SW480 (cell line): ENCODE measurements around the gene SSTR3.
"Not testable (repeated sequence)": the region's sequence is repeated elsewhere in the genome, so short reads cannot be mapped to it uniquely, and the experiment has no call there.

ENCODE experiments used
- DNase-seq: peaks from one replicate; pipeline ENCODE4 v3.0.0-alpha.2; 2016; ENCODE audit warnings: low spot score

The SSTR3 gene

DNA sequence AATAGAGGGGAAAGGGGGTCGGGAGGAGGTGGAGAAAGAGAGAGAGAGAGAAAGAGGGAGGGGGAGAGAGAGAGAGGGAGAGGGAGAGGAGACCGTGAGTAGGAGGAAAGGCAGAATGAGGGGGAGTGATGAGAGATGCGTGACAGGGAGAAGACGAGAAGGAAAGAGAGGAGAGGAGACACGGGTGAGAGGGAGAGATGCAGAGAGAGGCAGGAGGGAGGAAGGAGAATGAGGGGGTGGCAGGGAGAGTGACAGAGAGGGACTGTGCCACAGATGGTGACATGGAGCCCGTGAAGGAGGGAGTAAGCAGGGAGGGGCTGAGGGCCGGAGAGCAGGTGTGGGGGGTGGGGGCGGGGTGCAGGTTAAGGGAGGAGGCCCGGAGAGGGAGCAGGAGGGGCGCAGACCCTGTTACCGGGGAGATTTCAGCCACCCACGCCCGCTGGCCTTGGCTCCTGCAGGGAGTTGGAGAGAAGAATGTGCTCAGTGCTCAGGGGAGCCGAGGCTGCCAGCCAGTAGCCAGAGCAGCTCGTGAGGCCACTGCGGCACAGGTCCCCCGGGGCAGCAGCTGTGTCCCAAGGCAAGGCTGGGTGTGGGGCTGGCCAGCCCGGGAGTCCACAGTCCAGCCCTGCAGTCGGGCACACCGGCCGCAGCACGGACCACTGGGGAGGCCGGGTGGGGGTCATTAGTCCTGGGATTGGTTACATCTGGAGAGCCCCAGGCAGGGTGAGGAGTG, at the start of gene SSTR3:
Gene SSTR3, minus strand, starts transcription at position 304 of the 733 bp plus-strand sequence. CDS start 4,674 bp downstream, outside the sequence.
- DNase-seq, result no peak

DNA sequence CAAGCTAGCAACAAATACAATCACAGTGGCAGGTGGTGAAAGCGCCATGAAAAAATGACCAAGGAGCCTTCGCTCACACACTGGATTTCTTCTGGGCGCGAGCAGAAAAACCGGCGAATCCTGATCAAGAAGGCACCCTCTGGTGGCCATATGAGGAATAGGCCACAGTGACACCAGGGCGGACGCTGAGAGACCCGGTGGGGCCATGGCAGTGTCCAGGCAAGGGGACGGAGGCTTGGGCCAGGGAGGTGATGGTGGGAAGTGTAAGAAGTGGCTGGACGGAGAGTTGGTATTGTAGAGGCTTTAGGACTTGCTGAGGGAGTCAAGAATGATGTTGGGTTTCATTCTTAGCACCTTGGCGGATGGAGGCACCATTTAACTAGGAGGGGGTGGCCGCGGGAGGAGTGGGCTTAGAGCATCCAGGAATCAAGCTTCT, 48.6 kb upstream of the SSTR3 start:
- DNase-seq, result peak; percentile 42

DNA sequence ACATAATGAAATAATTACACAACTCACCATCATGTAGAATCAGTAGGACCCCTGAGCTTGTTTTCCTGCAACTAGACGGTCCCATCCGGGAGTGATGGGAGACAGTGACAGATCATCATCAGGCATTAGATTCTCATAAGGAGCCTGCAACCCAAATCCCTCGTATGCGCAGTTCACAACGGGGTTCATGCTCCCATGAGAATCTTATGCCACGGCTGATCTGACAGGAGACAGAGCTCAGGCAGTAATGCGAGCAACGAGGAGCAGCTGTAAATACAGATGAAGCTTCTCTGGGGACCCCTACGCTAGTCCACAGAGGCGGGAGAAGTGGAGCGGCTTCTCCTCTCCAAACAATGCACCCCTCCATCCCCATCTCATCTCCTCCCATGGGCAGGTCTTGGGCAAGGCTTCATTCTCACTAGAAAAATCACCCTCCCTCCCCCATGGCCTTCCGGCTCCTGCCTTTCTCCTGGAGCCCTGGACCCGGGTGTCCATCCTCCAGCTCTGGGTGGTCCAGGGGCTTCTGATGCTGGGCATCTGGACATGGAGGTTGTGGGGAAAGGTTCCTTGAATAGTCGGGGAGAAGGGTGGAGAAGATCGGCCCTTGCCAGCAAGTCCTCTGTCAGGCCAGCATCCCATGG, 48.0 kb upstream of the SSTR3 start:
- DNase-seq, result no peak

DNA sequence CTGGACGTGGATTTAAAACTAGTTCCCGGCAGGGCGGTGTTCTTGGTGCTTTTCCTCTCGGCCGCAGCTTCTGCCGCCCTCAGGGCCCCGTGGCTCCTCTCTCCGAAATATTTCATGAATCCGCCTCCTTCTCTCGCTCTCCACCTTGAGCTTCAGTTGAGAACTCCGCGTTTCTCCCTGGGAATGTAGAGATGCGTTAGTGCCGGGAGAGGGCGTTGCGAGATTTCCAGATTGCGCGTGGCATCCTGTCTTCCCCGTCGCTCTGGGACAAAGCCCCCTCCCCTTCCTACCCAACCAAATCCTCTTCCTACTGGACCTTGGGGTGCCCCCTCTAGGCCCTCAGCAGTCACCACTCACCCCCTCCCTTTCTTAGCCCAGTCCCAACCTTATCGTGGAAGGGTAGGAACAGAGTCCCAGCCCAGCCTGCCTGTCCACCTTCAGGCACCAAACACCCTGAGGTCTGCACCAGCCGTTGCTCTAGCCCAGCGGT, 47.3 kb upstream of the SSTR3 start:
- DNase-seq, result no peak

DNA sequence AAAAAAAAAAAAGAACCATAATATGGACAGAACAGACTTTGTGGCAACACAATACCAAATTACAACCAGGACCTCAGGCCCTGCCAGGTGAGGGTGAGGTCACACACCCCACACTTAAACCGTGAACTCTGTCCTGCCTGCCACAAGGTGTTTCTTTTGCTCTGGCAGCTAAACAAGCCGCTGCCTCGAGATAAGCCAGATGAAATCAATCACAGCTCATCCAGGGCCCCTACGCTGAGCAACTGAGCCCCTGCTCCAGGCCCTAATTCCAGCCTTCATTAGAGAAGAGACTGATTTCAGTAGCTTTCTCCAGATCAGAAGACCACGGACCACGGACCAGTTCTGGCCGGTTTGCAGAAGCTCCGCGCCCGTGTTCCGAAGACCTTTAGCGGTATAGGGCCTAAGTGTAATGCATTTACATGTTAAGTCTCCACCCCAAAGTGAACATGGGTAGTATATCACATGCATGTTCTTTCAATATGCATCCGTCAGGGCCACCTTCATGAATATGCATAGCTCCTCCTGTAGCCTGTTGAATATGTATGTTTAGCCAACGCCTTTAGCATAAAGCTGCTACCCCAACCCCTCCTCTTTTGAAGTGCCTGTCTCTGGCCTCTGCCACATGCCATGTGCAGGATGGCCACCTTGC, 46.6 kb upstream of the SSTR3 start:
- DNase-seq, result no peak

DNA sequence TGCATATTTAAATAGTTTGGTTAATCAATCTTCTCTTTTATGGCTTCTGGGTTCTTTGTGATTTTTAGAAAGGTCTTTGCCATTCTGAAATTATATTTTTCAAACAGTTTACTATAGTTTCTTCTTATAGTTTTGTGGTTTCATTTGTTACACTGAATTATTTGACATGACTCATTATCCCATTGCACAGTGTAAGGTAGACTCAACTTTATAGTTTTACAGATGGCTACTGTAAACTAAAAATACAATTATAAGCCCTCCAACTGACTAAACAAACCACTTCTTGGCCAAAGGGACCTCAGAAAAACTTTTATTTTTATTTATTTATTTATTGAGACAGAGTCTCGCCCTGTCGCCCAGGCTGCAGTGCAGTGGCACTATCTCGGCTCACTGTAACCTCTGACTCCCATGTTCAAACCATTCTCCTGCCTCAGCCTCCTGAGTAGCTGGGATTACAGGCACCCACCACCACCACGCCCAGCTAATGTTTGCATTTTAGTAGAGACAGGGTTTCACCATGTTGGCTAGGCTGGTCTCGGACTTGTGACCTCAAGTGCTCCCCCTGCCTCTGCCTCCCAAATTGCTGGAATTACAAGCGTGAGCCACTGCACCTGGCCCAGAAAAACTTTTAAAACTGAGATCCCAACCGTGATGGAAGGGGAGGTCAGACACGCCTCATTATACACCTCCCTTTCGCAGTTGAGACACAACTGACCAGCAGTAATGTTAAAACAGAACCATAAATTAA, 45.9 kb upstream of the SSTR3 start:
- DNase-seq, result no peak

DNA sequence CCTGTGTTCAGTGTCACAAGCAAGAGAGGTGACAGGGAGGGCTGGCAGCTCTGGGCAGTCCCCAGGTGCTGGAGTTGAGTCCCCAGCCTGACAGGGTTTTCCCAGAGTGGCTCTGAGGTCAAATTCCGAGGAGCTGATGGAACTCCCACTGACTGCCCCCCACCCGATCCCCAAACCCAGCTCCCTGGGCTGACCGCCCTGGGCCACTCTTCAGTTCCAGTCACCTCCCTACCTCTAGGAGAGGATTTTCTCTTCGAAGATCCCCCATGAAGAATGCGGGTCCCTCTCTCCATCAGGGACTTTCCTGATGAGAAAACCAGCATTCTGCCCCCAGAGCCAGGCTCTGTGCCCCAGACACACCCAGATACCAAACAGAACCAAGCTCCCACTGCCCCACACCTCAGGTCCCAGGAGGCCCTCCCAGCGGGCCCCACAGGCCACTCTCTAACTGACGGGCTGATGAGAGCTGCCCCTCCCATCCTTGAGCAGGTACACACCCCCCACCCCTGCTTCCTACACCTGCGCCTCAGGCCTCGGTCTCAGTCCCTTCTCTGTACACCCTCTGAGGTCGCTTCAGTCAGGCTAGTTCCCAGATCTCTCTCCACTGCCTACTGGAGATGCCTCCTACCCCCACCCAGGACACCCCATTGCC, 43.9 kb upstream of the SSTR3 start:
- DNase-seq, result no peak

DNA sequence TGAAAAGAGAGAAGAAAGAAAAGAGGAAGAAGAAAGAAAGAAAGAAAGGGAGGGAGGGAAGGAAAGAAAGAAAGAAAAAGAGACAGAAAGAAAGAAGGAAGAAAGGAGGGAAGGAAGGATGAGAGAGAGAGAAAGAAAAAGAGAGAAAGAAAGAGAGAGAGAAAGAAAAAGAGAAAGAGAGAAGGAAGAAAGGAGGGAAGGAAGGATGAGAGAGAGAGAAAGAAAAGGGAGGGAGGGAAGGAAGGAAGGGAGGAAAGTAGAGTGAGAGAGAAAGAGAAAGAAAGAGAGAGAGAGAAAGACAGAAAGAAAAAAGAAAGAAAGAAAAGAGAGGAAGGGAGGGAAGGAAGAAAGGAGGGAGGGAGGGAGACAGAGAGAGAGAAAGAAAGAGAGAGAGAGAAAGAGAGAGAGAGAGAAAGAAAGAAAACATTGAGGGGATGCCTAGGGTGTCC, 43.3 kb upstream of the SSTR3 start:
- no peak for DNase-seq

DNA sequence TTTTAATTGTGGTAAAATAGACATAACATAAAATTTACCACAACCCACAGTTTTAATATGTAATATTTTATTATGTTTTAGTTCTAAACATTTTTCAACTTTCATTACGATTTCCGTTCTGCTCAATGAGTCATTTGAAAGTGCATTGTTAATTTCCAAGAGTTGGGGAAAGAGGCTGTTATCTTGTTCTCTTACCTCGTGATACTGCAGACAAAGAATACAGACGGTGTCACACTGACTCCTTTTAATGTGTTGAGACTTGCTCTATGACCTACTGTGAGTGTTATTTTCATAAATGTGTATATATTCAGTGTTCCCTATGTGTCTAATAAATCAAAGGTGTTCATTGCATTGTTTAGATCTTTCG, 42.6 kb upstream of the SSTR3 start:
- DNase-seq, result no peak

DNA sequence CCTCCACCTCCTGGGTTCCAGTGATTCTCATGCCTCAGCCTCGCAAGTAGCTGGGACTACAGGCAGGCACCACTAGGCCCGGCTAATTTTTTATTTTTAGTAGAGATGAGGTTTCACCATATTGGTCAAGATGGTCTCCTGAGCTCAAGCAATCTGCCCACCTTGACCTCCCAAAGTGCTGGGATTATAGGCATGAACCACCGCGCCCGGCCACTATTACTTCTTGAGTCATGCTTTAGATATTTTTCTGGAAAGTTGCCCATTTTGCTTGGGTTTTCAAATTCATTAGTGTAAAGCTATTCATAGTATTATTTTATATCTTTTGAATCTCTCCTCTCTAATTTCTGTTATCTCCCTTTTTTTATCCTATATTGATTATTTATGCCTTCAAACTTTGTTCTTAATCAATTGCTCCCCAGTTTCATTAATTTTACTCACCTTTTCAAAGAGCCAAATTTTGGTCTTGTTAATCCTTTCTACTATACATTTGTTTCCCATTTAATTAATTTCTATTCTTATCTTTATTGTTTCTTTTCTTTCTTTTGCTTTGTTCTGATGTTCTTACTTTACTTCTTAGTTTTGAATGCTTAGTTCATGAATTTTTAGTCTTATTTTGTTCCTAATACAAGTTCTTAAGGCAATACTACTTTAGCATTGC, 42.1 kb upstream of the SSTR3 start:
- no peak for DNase-seq

DNA sequence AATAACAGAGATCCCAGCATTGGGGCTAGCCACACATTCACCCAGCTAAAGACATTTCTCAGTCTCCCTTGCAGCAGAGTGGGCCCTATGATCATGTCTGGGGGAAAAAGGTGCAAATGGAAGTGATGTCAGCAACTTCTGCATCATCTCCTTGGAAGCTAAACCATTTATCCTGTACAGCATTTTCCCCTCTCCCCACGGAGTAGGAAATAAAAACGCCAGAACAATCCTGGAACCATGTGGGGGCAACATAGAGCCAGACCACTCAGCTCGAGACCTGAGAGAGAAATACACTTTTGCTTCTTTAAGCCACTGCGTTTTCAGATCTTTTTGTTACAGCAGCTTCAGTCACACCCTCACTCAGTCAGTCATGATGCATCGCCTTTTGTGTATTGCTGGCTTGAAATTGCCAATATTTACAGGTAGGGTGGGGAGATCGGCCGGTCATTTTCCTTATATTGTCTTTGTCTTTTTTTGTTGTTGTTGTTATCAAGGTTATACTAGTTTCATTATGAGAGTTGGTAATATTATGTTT, 40.9 kb upstream of the SSTR3 start:
- DNase-seq, result no peak

DNA sequence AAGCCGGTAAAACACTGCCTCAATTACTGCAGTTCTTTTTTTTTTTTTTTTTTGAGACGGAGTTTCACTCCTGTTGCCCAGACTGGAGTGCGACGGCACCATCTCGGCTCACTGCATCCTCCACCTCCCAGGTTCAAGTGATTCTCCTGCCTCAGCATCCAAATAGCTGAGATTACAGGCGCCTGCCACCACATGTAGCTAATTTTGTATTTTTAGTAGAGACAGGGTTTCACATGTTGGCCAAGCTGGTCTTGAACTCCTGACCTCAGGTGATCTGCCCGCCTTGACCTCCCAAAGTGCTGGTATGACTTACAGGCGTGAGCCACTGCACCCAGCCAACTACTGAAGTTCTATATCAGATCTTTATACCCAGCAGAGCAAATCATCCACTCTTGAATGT, 39.6 kb upstream of the SSTR3 start:
- DNase-seq, result not testable (repeated sequence)

DNA sequence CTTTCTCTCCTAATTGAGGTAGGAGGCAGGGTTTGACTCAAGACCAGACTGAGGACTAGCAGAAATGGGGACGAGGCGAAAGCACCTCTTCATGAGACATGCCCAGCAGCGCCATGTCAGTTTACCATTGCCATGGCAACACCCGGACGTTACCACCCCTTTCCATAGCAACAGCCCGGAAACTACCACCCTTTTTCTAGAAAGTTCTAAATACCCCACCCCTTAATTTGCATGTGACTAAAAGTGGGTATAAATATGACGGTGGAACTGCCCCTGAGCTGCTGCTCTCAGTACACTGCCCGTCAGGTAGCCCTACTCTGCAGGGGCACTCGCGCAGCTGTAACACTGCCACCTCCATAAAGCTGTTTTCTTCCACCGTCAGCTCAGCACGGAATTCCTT, 37.7 kb upstream of the SSTR3 start:
- no peak for DNase-seq

DNA sequence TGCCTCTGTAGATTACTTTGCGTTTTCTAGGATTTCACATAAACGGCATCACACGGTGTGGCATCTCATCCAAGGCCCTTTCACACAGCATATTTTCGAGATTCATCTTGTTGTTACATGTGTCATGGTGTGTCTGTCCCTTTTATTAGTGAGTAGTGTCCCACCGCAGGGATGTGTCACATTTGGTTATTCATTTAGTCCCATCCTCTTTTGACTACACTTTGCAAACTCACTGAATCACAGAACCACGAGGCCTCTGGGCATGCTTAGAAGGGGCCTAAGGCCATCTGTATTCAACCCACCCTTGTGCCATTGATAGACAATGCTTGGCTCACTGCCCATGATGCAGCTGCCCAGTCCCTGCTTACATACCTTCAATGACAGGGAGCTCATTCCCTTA, 36.0 kb upstream of the SSTR3 start:
- no peak for DNase-seq

DNA sequence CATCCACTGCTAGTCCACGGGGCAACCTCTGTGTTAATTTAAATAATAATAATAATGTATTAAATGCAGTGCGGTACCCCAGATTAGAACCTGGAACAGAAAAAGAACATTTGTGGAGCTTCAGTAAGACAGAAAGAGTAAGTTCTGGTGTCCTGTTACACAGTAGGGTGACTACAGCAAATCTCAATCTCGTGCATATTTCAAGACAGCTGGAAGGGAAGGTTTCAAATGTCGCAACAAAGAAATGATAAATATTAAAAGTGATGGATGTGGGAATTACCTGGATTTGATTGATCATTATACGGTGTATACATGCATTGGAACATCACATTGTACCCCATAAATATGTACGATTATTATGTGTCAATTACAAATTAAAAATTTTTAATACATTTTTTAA, 33.5 kb upstream of the SSTR3 start:
- DNase-seq, result no peak

DNA sequence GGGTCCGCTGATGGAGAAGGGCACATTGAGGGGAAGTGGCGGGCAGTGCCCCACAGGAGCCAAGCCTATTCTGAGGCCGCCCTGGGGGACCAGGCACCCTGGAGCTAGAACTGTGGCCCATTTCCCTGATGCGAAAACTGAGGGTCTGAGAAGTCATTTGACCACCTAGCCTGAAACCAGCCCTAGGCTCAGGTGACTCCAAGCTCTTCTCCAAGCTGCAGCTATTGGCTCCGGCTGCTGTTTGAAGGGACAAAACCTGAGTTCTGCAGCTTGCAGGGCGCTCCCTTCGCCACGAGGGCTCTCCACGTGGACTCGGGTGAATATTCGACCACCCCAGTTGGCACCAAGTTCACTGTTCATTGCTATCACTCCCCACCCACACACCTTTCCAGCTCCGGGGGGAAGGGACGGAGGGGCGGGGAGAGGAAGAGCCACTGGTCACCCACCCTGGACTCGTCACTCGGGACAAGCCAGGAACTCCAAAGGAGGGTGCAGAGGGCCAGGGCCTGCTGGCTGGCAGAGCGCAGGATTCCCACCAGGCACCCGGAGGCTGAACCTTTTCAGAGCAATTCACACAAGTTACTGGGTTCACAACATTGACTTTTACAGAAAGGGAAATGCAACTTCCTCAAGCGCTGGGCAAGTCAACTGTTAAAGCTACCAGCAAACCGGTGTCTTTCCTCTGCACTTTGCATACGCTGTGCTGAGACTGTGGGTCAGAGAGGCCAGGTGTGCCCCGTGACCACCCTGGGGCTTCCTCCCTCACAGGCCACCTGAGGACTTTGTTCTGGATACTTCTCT, 32.8 kb upstream of the SSTR3 start:
- no peak for DNase-seq

DNA sequence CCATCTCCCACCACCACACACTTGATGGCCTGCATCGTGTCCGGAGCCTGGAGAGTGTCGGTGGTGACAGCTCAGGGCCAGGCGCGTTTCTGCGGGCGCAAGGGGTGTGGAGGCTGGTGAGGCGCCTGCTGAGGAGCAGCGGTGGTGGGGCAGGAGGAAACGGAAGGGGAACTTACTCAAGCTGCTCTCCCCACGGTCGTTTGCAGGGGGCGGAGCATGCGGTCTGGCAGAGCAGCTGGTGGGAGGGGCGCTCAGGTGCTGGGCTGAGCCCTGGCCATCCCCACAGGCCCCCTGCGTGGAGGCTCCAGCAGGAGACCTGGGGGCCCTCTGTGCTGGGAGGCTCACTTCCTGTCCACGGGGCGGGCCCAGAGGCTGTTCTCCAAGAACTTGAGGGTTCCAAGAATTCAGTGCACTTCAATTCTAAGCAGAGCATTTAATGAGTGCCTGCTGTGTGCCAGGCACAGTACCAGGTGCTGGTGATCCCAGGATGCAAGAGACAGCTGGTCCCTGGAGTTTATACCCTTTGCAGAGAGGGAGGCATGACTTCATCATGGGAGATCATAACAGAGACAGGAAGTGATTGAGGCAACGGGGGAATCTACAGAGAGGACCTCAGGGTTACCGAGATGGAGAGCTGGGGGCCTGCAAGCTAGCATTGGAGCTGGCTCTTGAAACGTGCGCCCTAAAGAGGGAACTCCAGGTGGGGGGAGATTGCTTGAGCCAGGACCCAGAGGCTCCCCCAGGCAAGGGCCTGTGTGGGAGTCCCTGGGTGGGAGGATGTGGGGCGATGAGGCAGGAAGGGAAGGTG, 32.0 kb upstream of the SSTR3 start, which contains the start of gene RAC2:
Gene RAC2, minus strand, starts transcription at position 156 of the 808 bp plus-strand sequence. Its CDS starts 121 bp downstream, at position 35.
- DNase-seq, result peak; percentile 46

DNA sequence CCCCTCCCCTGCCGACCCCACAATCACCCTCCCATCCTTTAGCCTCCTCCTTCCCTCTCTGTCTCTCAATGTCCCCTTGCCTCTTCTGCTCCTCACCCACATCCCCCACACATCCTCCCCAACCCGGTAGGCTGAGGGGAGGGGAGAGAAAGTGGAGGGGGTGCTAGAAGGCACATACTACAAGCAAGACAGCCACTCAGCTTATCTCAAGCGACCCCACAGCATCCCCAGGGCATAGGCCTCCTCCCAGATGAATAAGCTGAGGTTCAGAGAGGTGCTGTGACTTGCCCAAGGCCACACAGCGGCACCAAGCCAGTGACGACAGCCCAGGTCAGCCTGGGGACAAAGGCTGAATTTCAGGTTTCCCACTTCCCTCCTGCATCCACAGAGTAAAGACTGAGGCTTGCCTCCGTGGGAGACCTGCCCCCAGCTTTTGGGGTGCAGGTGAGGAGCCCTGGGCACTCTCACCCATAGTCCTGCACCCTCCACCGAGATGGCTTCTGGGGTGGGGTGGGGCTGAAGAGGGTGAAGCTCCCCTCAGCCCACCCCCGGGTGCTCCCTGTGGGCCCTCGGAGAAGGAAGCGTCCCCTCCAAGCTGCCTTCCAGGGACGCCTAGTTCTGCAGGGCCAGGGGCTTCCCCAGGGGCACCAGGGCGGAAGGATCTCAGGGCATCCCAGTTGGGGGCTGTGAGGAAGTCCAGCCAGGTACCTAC, 31.3 kb upstream of the SSTR3 start:
- no peak for DNase-seq
